ENCODE data around the gene HNRNPA3. TPM values are rescaled to one million over a fixed set of nuclear protein-coding genes. Genes with fewer than 3 reads are reported as not detected.
A peak's percentile ranks its signal among the peaks of the same experiment; 100 is the strongest.

Gene HNRNPA3
- 31.5 and 36.2 TPM in 2 replicates for total RNA-seq (2012; rRNA removed)

DNA sequence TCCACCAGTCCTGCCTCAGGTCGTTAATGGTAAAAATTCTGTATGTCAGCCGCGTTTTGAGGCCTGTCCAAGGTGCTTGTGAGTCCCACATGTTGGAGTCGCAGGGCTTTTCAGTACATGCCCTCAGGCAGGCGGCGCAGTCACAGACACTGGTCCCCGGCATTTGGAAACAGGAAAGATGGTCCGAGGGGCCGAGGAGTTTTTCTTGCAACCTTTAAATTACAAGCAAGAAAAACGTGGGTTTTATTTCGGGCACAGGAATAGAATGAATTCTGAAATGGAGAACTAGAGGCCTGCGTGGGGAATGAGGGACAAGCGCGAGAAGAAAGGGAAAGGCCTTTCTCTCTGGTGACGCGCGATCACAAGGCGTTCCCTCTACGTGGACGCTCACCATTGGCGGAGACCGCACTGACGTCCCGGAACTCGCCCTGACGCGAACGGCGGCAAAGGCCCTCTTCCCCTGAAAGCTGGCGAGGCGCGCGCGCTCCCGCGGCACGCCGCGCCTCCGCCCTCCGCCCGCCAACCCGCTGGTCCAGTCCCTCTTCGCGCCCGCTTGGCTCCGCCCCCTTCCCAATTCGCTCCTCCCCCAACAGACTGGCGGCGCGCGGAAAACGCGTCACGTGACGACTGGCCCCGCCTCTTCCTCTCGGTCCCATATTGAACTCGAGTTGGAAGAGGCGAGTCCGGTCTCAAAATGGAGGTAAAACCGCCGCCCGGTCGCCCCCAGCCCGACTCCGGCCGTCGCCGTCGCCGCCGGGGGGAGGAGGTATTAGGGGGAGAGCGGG, at the start of gene HNRNPA3:
Gene HNRNPA3 (plus strand): TSS at position 689 of the 785 bp plus-strand sequence. CDS start 6 bp downstream, at position 695.
- Histone ChIP-seq H3K4me3 (ENCODE audit: low read length) (peak within 1 kb of the TSS; percentile 83), H3K36me3 (ENCODE audit: insufficient read depth, low read length) (peaks cover 27% of the 10 kb centered on the region), H3K4me2 (ENCODE audit: low read length) (peak within 1 kb of the TSS; percentile 88), H3K9ac (ENCODE audit: low read depth, low read length) (peak within 1 kb of the TSS; percentile 96), H3K27me3 (ENCODE audit: control insufficient read depth, insufficient read depth, low read length) (no peaks in the 10 kb centered on the region), H3K4me1 (ENCODE audit: control insufficient read depth, insufficient read depth, low read length) (peaks cover 21% of the 10 kb centered on the region), H3K9me3 (replicated peaks; ENCODE audit: low read length) (no peaks in the 10 kb centered on the region)

GRCh38 chr2:177164131-177164530, 48.5 kb upstream of the HNRNPA3 start:
- Histone ChIP-seq H3K9me3 (replicated peaks; ENCODE audit: low read length) (no peaks in the 10 kb centered on the region), H3K9ac (ENCODE audit: low read depth, low read length) (peak overlapping the region; percentile 77), H3K4me2 (ENCODE audit: low read length) (peak overlapping the region; percentile 87), H3K27me3 (ENCODE audit: control insufficient read depth, insufficient read depth, low read length) (no peaks in the 10 kb centered on the region), H3K4me1 (ENCODE audit: control insufficient read depth, insufficient read depth, low read length) (peaks cover 35% of the 10 kb centered on the region), H3K4me3 (ENCODE audit: low read length) (peak overlapping the region; percentile 66), H3K36me3 (ENCODE audit: insufficient read depth, low read length) (no peaks in the 10 kb centered on the region)

- Histone ChIP-seq H3K27me3 (ENCODE audit: control insufficient read depth, insufficient read depth, low read length) (no peaks in the 10 kb centered on the region), H3K9me3 (replicated peaks; ENCODE audit: low read length) (no peaks in the 10 kb centered on the region), H3K4me3 (ENCODE audit: low read length) (peak overlapping the region; percentile 66), H3K9ac (ENCODE audit: low read depth, low read length) (peak overlapping the region; percentile 77), H3K4me2 (ENCODE audit: low read length) (peak overlapping the region; percentile 87), H3K4me1 (ENCODE audit: control insufficient read depth, insufficient read depth, low read length) (peaks cover 35% of the 10 kb centered on the region), H3K36me3 (ENCODE audit: insufficient read depth, low read length) (no peaks in the 10 kb centered on the region)
Measured at GRCh38 chr2:177164584-177165052, 48.0 kb upstream of the HNRNPA3 start.

- peaks cover 35% of the 10 kb centered on the region for H3K4me1 ChIP-seq (ENCODE audit: control insufficient read depth, insufficient read depth, low read length)
- H3K4me3 ChIP-seq (ENCODE audit: low read length), result peak overlapping the region; percentile 66
- H3K9ac ChIP-seq (ENCODE audit: low read depth, low read length), result peak overlapping the region; percentile 77
- no peaks in the 10 kb centered on the region for H3K36me3 ChIP-seq (ENCODE audit: insufficient read depth, low read length)
- H3K27me3 ChIP-seq (ENCODE audit: control insufficient read depth, insufficient read depth, low read length), result no peaks in the 10 kb centered on the region
- no peaks in the 10 kb centered on the region for H3K9me3 ChIP-seq (replicated peaks; ENCODE audit: low read length)
- peak overlapping the region; percentile 87 for H3K4me2 ChIP-seq (ENCODE audit: low read length)
Measured at GRCh38 chr2:177165061-177165583, 47.5 kb upstream of the HNRNPA3 start.

DNA sequence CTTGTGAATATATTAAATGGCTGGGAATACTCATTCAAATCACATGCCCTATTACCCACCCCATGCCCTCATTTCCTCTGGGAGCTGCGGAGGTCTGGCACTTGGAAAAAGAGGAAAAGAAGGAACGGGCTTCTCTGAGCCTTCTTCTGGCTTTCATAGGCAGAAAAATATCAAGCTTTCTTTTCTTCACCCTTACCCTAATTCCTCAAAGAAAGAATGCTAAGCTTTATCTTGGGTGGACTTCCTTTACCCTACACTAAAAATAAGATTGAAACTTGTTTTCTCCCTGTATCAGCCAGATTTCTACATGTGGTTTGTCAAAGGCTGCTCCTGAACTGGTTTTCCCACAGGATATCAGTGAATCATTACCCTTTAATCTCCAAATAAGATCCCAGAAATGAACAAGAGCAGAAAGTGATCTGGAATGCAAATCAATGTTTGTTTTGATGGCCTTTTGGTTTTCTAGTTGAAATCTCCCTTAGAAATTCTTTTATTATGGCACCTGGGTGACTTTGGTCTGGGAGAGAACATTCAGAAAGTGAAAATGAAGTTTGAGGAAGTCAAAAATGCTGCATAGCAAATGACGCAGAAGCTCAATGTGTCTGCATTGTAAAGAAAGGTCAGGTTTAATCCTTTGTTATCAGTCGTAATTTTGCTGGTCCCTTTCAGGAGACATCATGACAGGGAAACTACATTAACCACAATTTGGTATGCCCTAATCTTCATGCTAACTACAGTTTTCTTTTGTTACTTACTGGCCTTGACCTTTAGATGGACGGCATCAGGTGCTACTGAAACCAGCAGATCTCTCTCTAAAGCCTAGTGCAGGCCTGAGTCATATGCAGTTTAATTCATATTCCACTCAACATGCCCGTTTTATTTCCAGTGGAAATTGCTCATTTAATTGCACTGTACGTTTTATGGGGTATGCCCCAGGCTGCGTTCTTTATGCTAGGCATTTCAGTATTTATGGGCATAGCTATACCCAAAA, 46.6 kb upstream of the HNRNPA3 start:
- Histone ChIP-seq H3K9ac (ENCODE audit: low read depth, low read length) (peak overlapping the region; percentile 77), H3K4me3 (ENCODE audit: low read length) (peak overlapping the region; percentile 27), H3K4me2 (ENCODE audit: low read length) (peak overlapping the region; percentile 87), H3K27me3 (ENCODE audit: control insufficient read depth, insufficient read depth, low read length) (no peaks in the 10 kb centered on the region), H3K36me3 (ENCODE audit: insufficient read depth, low read length) (no peaks in the 10 kb centered on the region), H3K4me1 (ENCODE audit: control insufficient read depth, insufficient read depth, low read length) (peaks cover 35% of the 10 kb centered on the region), H3K9me3 (replicated peaks; ENCODE audit: low read length) (no peaks in the 10 kb centered on the region)

- Histone ChIP-seq H3K4me1 (ENCODE audit: control insufficient read depth, insufficient read depth, low read length) (peaks cover 31% of the 10 kb centered on the region), H3K36me3 (ENCODE audit: insufficient read depth, low read length) (no peaks in the 10 kb centered on the region), H3K4me2 (ENCODE audit: low read length) (no peak overlapping the region), H3K4me3 (ENCODE audit: low read length) (no peak overlapping the region), H3K27me3 (ENCODE audit: control insufficient read depth, insufficient read depth, low read length) (no peaks in the 10 kb centered on the region), H3K9me3 (replicated peaks; ENCODE audit: low read length) (no peaks in the 10 kb centered on the region), H3K9ac (ENCODE audit: low read depth, low read length) (no peak overlapping the region)
Measured at GRCh38 chr2:177169810-177170514, 42.6 kb upstream of the HNRNPA3 start.

DNA sequence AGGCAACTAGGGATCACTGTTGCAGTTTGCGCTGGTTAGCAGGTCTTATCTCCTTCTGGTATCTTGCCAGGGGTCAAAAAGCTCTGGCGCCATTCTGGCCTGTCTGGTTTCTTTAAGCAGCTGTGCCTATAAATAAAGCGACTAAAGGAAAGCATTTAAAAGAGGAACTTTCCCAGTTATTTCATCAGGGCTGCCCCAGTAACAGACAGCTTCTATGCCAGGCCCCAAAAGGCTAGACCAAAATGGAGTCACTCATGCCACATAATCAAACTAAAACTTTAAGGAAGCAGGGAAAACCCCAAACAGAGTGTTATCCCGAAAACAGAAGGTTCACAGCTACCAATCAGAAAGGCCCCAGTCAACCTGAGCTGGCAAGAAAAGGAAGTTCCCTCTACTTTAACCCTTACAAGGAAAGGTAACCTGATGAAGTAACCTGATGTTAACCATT, 41.2 kb upstream of the HNRNPA3 start:
- H3K9me3 ChIP-seq (replicated peaks; ENCODE audit: low read length), result no peaks in the 10 kb centered on the region
- H3K4me3 ChIP-seq (ENCODE audit: low read length), result no peak overlapping the region
- H3K27me3 ChIP-seq (ENCODE audit: control insufficient read depth, insufficient read depth, low read length), result no peaks in the 10 kb centered on the region
- H3K36me3 ChIP-seq (ENCODE audit: insufficient read depth, low read length), result no peaks in the 10 kb centered on the region
- peaks cover 16% of the 10 kb centered on the region for H3K4me1 ChIP-seq (ENCODE audit: control insufficient read depth, insufficient read depth, low read length)
- H3K9ac ChIP-seq (ENCODE audit: low read depth, low read length), result no peak overlapping the region
- H3K4me2 ChIP-seq (ENCODE audit: low read length), result no peak overlapping the region

GRCh38 chr2:177172034-177172880, 40.3 kb upstream of the HNRNPA3 start:
- Histone ChIP-seq H3K36me3 (ENCODE audit: insufficient read depth, low read length) (no peaks in the 10 kb centered on the region), H3K9ac (ENCODE audit: low read depth, low read length) (no peak overlapping the region), H3K4me1 (ENCODE audit: control insufficient read depth, insufficient read depth, low read length) (peaks cover 13% of the 10 kb centered on the region), H3K4me3 (ENCODE audit: low read length) (peak overlapping the region; percentile 30), H3K9me3 (replicated peaks; ENCODE audit: low read length) (no peaks in the 10 kb centered on the region), H3K4me2 (ENCODE audit: low read length) (peak overlapping the region; percentile 48), H3K27me3 (ENCODE audit: control insufficient read depth, insufficient read depth, low read length) (no peaks in the 10 kb centered on the region)

- no peaks in the 10 kb centered on the region for H3K9me3 ChIP-seq (replicated peaks; ENCODE audit: low read length)
- no peaks in the 10 kb centered on the region for H3K27me3 ChIP-seq (ENCODE audit: control insufficient read depth, insufficient read depth, low read length)
- no peaks in the 10 kb centered on the region for H3K36me3 ChIP-seq (ENCODE audit: insufficient read depth, low read length)
- no peak overlapping the region for H3K9ac ChIP-seq (ENCODE audit: low read depth, low read length)
- H3K4me3 ChIP-seq (ENCODE audit: low read length), result no peak overlapping the region
- peaks cover 10% of the 10 kb centered on the region for H3K4me1 ChIP-seq (ENCODE audit: control insufficient read depth, insufficient read depth, low read length)
- H3K4me2 ChIP-seq (ENCODE audit: low read length), result no peak overlapping the region
Measured at GRCh38 chr2:177174486-177174885, 38.1 kb upstream of the HNRNPA3 start.

Measured in skeletal muscle satellite cell (primary cell).